Measurements from ENCODE around the gene PITPNB.

DNA sequence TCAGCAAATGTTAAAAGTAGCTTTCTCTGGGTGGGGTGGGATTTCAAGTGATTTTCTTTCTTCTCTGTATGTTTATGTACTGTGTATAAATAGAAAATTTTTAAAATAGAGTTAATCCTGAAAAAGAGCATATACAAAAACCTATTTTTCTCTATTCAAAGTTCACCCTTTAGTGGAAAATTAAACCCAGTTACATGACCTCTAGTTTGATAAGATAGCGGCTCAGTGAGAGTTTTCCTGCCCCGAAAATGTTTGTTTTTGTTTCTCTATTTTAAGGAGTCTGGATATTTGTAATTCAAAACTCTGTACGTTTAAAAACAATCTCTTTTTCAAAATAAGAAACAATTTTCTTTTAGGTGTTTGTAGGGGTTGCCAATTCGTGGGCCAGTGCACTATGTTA is 42.1 kb upstream of the PITPNB start:
- TF ChIP-seq, protein P1, sequence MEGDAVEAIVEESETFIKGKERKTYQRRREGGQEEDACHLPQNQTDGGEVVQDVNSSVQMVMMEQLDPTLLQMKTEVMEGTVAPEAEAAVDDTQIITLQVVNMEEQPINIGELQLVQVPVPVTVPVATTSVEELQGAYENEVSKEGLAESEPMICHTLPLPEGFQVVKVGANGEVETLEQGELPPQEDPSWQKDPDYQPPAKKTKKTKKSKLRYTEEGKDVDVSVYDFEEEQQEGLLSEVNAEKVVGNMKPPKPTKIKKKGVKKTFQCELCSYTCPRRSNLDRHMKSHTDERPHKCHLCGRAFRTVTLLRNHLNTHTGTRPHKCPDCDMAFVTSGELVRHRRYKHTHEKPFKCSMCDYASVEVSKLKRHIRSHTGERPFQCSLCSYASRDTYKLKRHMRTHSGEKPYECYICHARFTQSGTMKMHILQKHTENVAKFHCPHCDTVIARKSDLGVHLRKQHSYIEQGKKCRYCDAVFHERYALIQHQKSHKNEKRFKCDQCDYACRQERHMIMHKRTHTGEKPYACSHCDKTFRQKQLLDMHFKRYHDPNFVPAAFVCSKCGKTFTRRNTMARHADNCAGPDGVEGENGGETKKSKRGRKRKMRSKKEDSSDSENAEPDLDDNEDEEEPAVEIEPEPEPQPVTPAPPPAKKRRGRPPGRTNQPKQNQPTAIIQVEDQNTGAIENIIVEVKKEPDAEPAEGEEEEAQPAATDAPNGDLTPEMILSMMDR (IDR thresholded peaks at IDR 0.05; ENCODE audit: low read length): no peak
- TF ChIP-seq EZH2 (IDR thresholded peaks at IDR 0.05; ENCODE audit: borderline replicate concordance, low read length): no peak
